IPS-11a (cell line): Measurements from ENCODE around the gene ARID4A.
"Not testable (repeated sequence)": the region's sequence is repeated elsewhere in the genome, so short reads cannot be mapped to it uniquely, and the experiment has no call there.

Experiments
- H3K4me3 ChIP-seq: one replicate; pipeline ENCODE4 v1.5.1; 2013; ENCODE audit warnings: low read depth, low read length, control low read depth

Gene ARID4A

GRCh38 chr14:58298477-58299400 lies at the start of gene ARID4A:
ARID4A (plus strand) TSS chr14:58298555; CDS start chr14:58299855, 1,300 bp downstream.
- H3K4me3 ChIP-seq, result peak within 1 kb of the TSS; percentile 95

GRCh38 chr14:58249611-58250010 lies 48.7 kb upstream of the ARID4A start:
- H3K4me3 ChIP-seq, result no peak overlapping the region

GRCh38 chr14:58258156-58258555 lies 40.2 kb upstream of the ARID4A start:
- no peak overlapping the region for H3K4me3 ChIP-seq

- not testable (repeated sequence) for H3K4me3 ChIP-seq
Observed at GRCh38 chr14:58262005-58262404, 36.4 kb upstream of the ARID4A start.

DNA sequence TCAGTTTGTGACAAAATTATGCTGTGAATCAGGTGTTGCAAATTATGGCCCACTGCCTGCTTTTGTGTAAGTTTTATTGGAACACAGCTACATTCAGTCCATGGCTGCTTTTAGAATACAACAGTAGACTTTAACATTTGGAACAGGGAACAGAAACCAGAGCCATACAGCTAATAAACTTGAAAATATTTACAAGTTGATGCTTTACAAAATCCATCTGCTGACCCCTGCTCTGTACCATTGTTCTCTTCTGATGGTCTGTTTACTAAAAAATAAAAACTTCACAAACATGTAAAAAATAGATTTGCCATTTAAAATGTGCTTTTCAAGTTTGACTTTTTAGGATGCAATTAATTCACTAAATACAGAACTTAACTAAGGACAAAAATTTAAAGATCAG lies 33.0 kb upstream of the ARID4A start:
- H3K4me3 ChIP-seq, result no peak overlapping the region

DNA sequence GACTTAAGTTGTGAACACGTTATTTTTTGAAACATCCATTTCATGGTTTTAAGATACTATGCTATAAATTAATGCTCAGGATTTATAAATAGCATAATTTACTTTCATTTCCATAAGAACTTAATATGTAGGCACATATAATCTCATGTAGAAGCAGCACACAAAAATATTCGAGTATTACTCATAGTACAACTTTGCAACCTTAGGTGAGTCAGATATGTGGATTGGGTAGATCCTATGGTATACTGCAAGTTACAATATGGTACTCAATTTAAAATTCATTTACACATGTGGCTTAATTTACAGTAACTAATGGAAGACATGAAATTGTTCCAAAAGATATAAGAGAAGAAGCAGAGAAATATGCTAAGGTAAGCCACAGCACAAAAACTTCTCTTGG lies 27.7 kb upstream of the ARID4A start:
- no peak overlapping the region for H3K4me3 ChIP-seq

GRCh38 chr14:58272588-58273372 lies 25.6 kb upstream of the ARID4A start:
- H3K4me3 ChIP-seq, result no peak overlapping the region

DNA sequence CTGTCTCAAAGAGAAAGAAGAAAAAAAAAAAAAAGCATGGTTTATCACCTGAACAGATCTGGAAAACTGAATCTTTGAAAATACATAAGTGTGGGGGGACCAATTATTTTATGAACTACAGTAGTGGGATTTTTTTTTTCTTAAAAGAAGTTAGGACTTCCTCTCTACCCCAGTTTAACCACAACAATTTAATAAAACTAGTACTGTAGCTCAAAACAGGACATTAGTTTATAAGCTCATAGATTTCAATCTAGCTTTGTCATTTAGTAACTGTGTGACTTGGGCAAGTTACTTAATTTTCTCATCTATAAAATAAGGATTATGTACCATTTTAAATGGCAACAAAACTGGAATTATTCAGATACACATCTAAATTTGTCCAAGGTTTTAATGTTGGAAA lies 23.5 kb upstream of the ARID4A start:
- no peak overlapping the region for H3K4me3 ChIP-seq

GRCh38 chr14:58275527-58276190 lies 22.7 kb upstream of the ARID4A start:
- no peak overlapping the region for H3K4me3 ChIP-seq

GRCh38 chr14:58276208-58276607 lies 22.1 kb upstream of the ARID4A start:
- no peak overlapping the region for H3K4me3 ChIP-seq

GRCh38 chr14:58278177-58278576 lies 20.2 kb upstream of the ARID4A start:
- no peak overlapping the region for H3K4me3 ChIP-seq

- no peak overlapping the region for H3K4me3 ChIP-seq
Observed at GRCh38 chr14:58280954-58281787, 17.2 kb upstream of the ARID4A start.

DNA sequence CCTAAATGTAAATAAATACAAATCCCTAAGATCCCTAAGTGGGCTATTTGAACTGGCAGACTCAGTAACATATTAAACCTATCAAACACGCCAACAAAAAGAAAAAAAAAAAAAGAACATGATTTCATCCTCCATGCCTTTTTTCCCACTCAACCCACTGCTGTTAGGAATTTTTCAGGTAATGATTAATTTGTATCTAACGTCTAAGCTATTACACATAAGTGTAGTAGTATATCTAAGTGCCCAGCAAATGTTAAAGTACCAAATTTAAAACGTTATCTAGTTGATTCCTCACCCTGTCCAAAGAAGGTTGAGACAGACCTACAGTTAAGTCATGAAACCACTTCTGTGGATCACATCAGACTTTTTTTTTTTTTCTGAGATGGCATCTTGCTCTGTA lies 16.4 kb upstream of the ARID4A start:
- H3K4me3 ChIP-seq, result no peak overlapping the region

DNA sequence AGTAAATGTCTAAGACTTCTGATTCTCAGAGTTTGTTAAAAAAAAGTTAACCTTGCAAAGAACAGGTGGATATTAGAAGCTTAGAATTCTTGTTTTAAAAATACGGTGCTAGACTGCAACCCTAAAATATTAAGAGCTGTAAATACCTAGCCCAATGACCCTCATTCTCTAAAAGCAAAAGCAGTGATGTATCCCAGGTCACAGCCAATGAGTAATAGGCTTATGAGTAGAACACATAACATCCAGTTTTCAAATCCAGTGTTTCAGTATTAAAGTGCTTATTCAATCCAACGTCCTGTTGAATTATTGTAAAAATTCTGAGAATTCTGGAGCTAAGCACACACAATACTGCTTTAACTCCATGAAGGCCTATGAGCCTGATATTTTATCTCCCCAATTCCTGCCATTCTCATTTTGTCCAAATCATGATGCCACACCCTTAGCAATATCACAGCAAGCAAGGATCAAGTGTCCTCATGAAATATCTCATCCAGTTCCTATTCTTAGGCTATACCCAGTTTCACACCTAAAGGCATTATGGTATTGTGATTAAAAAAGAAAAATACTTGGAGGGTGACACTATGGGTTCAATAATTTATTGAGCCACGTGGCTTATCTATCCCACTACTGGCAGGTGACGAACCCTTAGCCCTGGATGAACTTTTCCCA lies 15.3 kb upstream of the ARID4A start:
- no peak overlapping the region for H3K4me3 ChIP-seq

- H3K4me3 ChIP-seq, result no peak overlapping the region
Observed at GRCh38 chr14:58283730-58284129, 14.6 kb upstream of the ARID4A start.

DNA sequence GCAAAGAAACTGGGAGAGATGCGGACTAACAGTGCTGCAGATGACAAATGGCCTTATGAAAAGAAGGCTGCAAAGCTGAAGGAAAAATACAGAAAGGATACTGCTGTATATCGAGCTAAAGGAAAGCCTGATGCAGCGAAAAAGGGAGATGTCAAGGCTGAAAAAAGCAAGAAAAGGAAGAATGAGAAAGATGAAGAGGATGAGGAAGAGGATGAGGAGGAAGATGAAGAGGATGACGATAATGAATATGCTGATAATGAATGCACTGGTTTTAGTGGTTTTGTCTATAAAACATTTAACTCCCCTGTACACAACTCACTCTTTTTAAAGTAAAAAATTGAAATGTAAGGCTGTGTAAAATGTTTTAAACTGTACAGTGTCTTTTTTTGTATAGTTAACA lies 13.2 kb upstream of the ARID4A start:
- H3K4me3 ChIP-seq, result no peak overlapping the region

- no peak overlapping the region for H3K4me3 ChIP-seq
Observed at GRCh38 chr14:58287607-58288042, 10.7 kb upstream of the ARID4A start.

GRCh38 chr14:58288106-58288792 lies 10.1 kb upstream of the ARID4A start:
- no peak overlapping the region for H3K4me3 ChIP-seq

- H3K4me3 ChIP-seq, result no peak overlapping the region
Observed at GRCh38 chr14:58291646-58292045, 6.7 kb upstream of the ARID4A start.
